Hepatic stellate cell (primary cell): ENCODE results near the gene DNAH9.

Experiments
- DNase-seq: peaks from one replicate; pipeline ENCODE4 v3.0.0; 2011; ENCODE audit warnings: low spot score

DNAH9 gene

GRCh38 chr17:11852231-11852630 lies 254.0 kb downstream of the DNAH9 start:
- no peak for DNase-seq

DNA sequence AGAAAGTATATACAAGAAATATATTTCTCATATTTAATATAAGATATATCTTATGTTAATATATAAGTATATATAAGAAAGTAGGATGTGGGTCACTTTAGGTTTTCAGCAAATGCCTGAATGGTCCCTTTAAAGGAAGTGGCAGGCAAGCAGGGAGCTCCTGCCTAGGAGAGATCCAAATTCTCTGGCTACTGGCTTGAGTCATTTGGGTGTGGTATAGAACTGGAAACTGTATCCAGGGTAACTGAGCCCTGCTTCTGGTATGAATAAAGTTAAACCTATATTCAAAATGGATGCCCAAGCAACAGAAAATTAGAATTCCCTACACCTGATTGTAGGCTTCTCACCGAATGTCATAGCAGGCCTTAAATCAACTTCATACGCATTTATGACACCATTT lies 254.6 kb downstream of the DNAH9 start:
- no peak for DNase-seq

GRCh38 chr17:11853321-11854151 lies 255.3 kb downstream of the DNAH9 start:
- no peak for DNase-seq

- no peak for DNase-seq
These were observed 257.0 kb downstream of the DNAH9 start for GRCh38 chr17:11855306-11855705.

GRCh38 chr17:11857006-11857405 lies 258.7 kb downstream of the DNAH9 start:
- no peak for DNase-seq

GRCh38 chr17:11869680-11870394 lies 271.6 kb downstream of the DNAH9 start:
- no peak for DNase-seq

DNA sequence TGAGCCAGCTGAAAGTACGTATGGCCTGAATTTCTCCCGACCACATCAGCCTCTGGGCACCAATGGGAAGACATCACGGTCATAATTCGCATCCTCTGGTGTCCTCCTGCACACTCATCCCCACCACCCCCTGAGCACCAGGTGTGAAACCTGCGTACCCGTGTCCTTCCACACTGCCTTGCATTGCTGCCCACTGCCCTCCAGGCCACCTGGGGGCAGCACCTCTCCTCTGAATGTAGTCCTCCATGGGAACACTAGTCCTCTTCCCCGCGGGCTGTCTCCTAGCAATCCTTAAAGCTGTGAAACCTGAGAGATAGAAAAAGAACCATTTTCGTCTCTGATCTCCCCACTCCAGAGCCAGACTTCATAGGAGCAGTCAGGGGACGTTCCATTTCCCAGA lies 273.5 kb downstream of the DNAH9 start:
- no peak for DNase-seq

GRCh38 chr17:11874756-11875155 lies 276.5 kb downstream of the DNAH9 start:
- DNase-seq: no peak

GRCh38 chr17:11880714-11881113 lies 282.4 kb downstream of the DNAH9 start:
- DNase-seq: no peak

DNA sequence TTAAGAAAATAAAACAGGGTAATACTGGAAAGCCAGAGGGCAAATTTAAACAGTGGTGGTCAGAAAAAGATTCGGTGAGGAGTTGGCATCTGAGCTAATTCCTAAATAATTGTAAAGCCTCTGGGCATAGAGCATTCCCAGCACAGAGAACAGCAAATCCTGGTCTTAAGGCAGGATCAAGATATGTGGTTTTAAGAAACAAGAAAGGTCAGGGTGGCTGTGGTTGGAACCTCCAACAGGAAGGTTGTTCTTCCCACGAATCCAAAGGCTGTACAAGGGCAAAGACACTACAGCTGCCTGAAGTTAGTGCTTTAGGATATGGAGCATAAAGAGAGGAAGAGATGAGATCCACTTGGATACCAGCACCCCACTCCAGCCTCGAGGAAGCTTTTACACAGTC lies 284.4 kb downstream of the DNAH9 start:
- no peak for DNase-seq

- no peak for DNase-seq
These were observed 286.8 kb downstream of the DNAH9 start for GRCh38 chr17:11885051-11885450.

DNA sequence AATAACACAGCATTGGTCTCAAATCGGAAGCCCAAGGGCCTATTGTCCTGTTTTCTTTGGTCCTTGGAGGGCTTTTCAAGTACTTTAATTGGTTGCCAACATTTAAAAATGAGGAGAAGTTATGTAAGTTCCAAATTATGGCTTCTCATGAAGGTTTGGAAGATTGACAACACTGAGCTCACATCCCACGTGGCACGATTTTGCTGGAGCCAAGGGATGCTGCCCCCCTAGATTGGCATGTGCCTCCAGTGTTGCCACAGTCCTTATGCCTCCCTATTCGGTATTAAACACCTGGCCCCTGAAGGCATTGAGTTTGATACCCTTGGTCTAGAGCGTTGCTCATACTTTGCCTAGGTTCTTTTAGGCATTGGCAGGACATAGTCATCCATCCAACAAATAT lies 291.0 kb downstream of the DNAH9 start:
- DNase-seq: no peak

DNA sequence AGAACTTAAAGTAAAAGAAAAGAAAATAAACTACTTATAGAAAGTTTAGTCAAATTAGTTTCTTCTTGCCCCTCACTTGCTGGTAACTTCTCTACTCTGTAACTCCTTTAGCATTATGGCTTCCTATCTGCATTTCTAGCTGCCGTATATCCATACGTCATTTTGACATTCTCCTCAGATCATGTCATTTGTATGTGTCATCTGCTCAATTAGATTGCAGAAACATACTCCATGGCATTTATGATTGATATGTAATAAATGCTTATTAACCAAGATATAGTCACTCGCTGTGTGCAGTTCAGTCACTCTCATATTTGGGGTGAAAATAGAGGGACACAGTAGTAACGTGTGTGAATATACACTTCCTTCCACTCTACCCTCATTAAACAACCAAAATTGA lies 295.6 kb downstream of the DNAH9 start:
- DNase-seq: no peak

GRCh38 chr17:11896199-11896598 lies 297.9 kb downstream of the DNAH9 start:
- no peak for DNase-seq

DNA sequence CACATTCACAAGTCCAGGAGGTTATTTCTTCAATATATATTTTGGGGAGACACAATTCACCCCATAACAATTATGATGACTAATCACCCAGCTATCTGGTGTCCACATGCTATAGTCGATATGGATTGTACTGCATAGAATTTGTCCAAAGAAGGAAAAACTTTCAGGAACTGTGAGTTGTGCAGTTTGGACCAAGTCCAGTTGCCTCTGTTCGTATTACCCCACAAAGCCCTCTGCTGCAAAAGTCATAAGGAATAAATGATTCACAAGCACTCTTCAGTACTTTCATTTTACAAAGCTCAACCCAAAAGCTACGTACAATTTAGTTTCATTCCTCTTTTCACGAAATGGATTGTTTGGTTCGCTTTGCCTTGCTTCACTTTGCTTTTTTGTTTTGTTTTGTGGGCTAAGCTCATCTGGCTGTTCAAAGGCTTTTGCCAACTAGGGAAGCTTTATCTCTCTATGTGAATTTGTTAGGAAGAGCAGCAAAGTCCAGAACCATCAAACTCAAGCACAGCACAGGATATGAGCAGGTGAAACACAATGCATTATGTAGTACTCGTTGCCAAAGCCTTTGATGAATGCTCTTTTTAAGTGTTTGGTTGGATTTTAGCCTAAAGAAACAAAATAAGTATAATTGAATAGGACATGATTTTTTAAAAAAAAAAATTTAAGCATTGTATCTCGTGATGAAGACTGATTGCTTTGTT lies 300.4 kb downstream of the DNAH9 start:
- no peak for DNase-seq

DNA sequence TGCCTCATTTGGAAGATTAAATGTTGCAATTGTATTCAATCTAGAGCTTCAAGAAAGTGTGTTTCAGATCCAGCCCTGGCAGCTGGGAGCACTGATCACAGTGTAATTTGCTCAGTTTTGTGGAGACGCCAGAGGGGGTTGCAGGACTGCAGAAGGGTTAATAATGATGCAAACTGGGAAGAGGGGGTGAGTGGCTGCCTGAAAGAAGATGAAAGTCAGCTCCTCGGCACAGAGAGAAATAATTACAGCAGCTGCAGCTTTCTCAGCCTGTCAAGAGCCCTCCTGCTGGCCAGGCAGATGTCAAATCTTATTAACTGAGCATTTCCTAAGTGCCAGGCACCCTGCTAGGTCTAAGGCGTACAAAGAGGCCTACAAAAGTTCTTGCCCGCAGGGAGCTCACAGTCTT lies 301.3 kb downstream of the DNAH9 start:
- DNase-seq: no peak

DNA sequence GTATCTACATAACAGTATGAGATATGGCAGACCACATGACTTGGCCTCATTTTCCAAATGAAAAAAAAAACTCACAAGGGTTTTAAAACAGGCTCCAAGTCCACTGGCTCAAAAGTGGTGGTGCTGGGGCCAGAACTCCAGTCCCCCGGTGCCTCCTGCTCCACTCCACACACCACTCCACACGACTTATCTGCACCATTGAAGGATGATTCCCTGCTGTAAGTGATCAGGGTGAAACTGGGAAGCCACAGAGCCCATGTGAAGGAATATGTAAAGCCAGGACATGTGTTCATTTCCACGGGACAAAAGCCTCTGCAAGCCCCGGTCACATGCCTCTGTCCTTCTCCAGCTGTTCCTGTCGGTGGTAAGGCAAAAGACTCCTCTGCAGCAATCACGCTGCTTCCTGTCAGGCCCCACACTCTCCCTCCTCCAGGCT lies 301.8 kb downstream of the DNAH9 start:
- no peak for DNase-seq

DNA sequence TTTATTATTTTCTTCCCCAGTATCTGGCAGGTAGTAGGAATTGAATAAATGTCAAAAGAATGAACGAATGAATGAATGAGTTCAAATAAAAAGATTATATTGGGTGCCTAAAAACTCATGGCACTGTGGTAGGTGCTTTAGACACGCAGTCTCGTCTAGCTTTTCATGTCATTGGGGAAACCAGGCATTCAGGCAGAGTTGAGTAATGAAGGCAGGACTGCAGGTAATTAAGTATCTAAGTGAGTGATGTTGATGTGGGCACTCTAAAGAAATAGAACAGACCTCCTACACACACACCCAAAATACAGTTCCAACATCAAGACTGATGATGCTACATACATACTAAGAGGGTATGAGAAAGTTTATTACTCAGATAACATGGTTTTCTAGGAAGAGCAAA lies 302.4 kb downstream of the DNAH9 start:
- no peak for DNase-seq

DNA sequence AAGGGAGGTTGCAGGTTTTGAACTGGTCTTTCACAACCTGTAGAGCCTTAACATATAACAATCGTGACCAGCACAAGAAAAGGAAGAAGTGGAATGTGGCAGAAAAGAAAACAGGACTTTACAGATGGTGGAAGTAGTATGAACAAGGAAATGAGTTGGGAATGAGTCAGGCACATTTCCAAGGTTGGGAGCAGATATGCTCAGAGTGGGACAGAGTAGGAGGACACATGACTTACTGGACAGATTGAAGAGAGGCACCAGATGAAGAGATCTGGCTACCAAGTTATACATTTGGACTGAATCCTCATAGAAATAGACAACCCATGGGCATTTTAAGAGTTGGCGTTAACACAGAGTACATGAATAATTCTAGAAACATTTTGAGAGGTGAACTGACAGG lies 303.7 kb downstream of the DNAH9 start:
- DNase-seq: no peak

DNA sequence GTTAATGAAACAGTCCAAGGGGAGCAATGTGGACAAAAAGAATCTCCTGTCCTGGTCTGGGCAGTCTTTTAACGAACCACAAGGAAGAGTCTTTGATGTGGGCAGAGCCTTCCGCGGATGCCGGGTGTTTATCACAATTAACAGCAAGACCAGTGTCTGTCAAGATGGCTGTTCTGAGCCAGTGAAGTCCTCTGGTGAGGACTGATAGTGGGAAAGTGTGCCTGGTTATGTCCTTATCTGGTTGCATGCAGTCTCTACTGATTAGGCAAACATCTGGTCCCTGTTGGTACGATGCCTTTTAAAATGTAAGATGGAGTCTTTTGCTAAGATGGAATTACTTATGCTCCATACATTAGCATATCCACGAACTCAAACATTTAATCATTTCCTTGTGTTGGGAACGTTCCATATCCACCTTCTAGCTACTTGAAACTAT lies 310.5 kb downstream of the DNAH9 start:
- DNase-seq: no peak

DNA sequence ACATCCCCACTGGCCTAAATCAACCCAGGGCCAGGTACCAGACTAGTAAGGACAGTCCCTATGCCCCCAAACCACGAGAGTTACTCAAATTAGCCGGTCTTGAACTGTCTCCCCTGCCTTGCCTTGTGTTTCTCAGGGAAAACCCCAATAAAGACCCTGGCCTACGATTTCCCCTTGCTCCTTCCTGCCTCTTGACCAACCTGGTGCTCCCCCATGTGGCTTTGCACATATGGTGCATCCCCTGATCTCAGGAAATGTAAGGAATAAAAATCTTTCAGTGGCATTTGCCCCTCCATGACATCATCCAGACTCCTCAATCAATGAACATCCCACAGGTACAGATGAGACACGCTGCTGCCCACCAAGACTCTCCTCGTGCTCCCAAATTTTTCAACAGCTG lies 311.1 kb downstream of the DNAH9 start:
- no peak for DNase-seq

- no peak for DNase-seq
These were observed 317.8 kb downstream of the DNAH9 start for GRCh38 chr17:11916091-11916490.

- DNase-seq: no peak
These were observed 319.1 kb downstream of the DNAH9 start for GRCh38 chr17:11917415-11917814.
